GM23248 (cell line): ENCODE measurements around the gene RASIP1. TPM values are rescaled to one million over a fixed set of nuclear protein-coding genes. Genes with fewer than 3 reads are reported as not detected.

Experiments used
- DNase-seq: peaks from one replicate; pipeline ENCODE4 v3.0.0-alpha.2; 2015
- H2AFZ ChIP-seq: fragments of 200-600 bp; sonication (generic); 2 replicates; pipeline ENCODE4 v1.6.1; 2016; ENCODE audit warnings: antibody characterized with exemption
- H3F3A ChIP-seq: fragments of 200-600 bp; sonication (generic); 2 replicates; pipeline ENCODE4 v1.6.1; 2016; ENCODE audit warnings: mild to moderate bottlenecking, antibody characterized with exemption, mixed run types; ENCODE audit not compliant: insufficient read depth
- H3K27ac ChIP-seq: fragments of 200-600 bp; sonication (generic); 2 replicates; pipeline ENCODE4 v1.5.1; 2016; ENCODE audit warnings: mild to moderate bottlenecking
- H3K27me3 ChIP-seq: fragments of 200-600 bp; sonication (generic); replicated peaks from 2 replicates; pipeline ENCODE4 v1.6.1; 2016; ENCODE audit warnings: mild to moderate bottlenecking; ENCODE audit not compliant: insufficient read depth
- H3K36me3 ChIP-seq: fragments of 200-600 bp; sonication (generic); 2 replicates; pipeline ENCODE4 v1.6.1; 2016; ENCODE audit warnings: low read depth, mild to moderate bottlenecking
- H3K4me1 ChIP-seq: fragments of 200-600 bp; sonication (generic); 2 replicates; pipeline ENCODE4 v1.6.1; 2016; ENCODE audit warnings: mild to moderate bottlenecking; ENCODE audit not compliant: insufficient read depth
- H3K4me2 ChIP-seq: fragments of 200-600 bp; sonication (generic); one replicate; pipeline ENCODE4 v1.6.1; 2016; ENCODE audit warnings: mild to moderate bottlenecking; ENCODE audit not compliant: unreplicated experiment
- H3K4me3 ChIP-seq: fragments of 200-600 bp; sonication (generic); 2 replicates; pipeline ENCODE4 v1.5.1; 2016; ENCODE audit warnings: mild to moderate bottlenecking
- H3K79me2 ChIP-seq: fragments of 200-600 bp; sonication (generic); 2 replicates; pipeline ENCODE4 v1.6.1; 2016; ENCODE audit warnings: mild to moderate bottlenecking; ENCODE audit not compliant: insufficient read depth
- H3K9ac ChIP-seq: fragments of 200-600 bp; sonication (generic); 2 replicates; pipeline ENCODE4 v1.6.1; 2016; ENCODE audit warnings: mild to moderate bottlenecking
- H3K9me2 ChIP-seq: fragments of 200-600 bp; sonication (generic); 2 replicates; pipeline ENCODE4 v1.6.1; 2016; ENCODE audit warnings: mixed run types, mild to moderate bottlenecking, moderate library complexity; ENCODE audit not compliant: insufficient read depth
- H3K9me3 ChIP-seq: fragments of 200-600 bp; sonication (generic); one replicate; pipeline ENCODE4 v1.6.1; 2017; ENCODE audit warnings: low read depth
- H4K20me1 ChIP-seq: fragments of 200-600 bp; sonication (generic); 2 replicates; pipeline ENCODE4 v1.6.0; 2016; ENCODE audit not compliant: insufficient read depth
- EZH2 ChIP-seq: fragments of 200-600 bp; sonication (generic); IDR thresholded peaks from 2 replicates; pipeline ENCODE4 v1.6.1; 2018; ENCODE audit warnings: antibody characterized with exemption, mild to moderate bottlenecking; ENCODE audit not compliant: insufficient read depth, poor library complexity, severe bottlenecking
- EZH2phosphoT487 ChIP-seq: fragments of 200-600 bp; sonication (generic); IDR thresholded peaks from 2 replicates; pipeline ENCODE4 v1.6.1; 2018; ENCODE audit warnings: antibody characterized with exemption, moderate library complexity, mild to moderate bottlenecking, low read depth; ENCODE audit not compliant: insufficient read depth
- WGBS, 2 experiments: methylation state at CpG; one replicate each; pipeline ENCODE4 v1.1.6; 2015 to 2017; ENCODE audit warnings: low lambda C conversion rate in 2 of 2, low coverage in 1 of 2; ENCODE audit errors: missing lambda C conversion rate in 2 of 2; 5-methylcytosine and 5-hydroxymethylcytosine counted together
- in situ Hi-C: fragments of 300-500 bp; cut with MboI; formaldehyde crosslinking; loops from 2 replicates; pipeline ENCODE4 v1.15.0; 2020
- polyA plus RNA-seq: library from polyadenylated mRNA; unstranded; fragments of >200 nt; fragmentation: Nextera tagmentation; extraction: Ambion mirVana; gene quantifications from 2 replicates; pipeline ENCODE4 v1.2.1, GENCODE V29; 2016
- total RNA-seq: library from RNA; depleted of rRNA; stranded (reverse); fragments of >200 nt; shearing (Covaris generic); gene quantifications from 2 replicates; pipeline ENCODE4 v1.2.3, GENCODE V29; 2014

The RASIP1 gene
- total and polyA plus RNA-seq, 2 experiments from 2014 or later, result 0.09 TPM; not detected in 1

GRCh38 chr19:48780631-48781391 is 40.4 kb upstream of the RASIP1 start:
- Histone ChIP-seq H3K79me2 (no peaks in the 10 kb centered on the region), H3K4me1 (no peaks in the 10 kb centered on the region), H3K9ac (no peak overlapping the region), H3K4me2 (no peak overlapping the region), H3F3A (no peaks in the 10 kb centered on the region), H3K9me2 (no peaks in the 10 kb centered on the region), H3K36me3 (no peaks in the 10 kb centered on the region), H3K27ac (no peak overlapping the region), H3K9me3 (no peaks in the 10 kb centered on the region), H2AFZ (no peak overlapping the region), H4K20me1 (no peaks in the 10 kb centered on the region), H3K4me3 (no peak overlapping the region), H3K27me3 (no peaks in the 10 kb centered on the region; the same call in 1 of the 2 replicates)
- in situ Hi-C loops, result no loop called here
- DNase-seq, result peak; percentile 34
- no peak for TF ChIP-seq EZH2phosphoT487
- TF ChIP-seq EZH2, result no peak
- 65 to 67% methylated on average over 14 of the region's 14 CpGs for WGBS, 2 experiments

- in situ Hi-C loops, result no loop called here
- TF ChIP-seq EZH2 (no peak), EZH2phosphoT487 (no peak)
Measured at GRCh38 chr19:48779636-48780035, 39.2 kb upstream of the RASIP1 start.

GRCh38 chr19:48777720-48778119 is 37.3 kb upstream of the RASIP1 start:
- Histone ChIP-seq H4K20me1 (no peaks in the 10 kb centered on the region), H3K36me3 (no peaks in the 10 kb centered on the region), H3K27me3 (no peaks in the 10 kb centered on the region), H2AFZ (no peak overlapping the region), H3K9me2 (no peaks in the 10 kb centered on the region), H3K4me2 (no peak overlapping the region), H3K4me3 (no peak overlapping the region), H3K4me1 (no peaks in the 10 kb centered on the region), H3K9ac (no peak overlapping the region), H3K27ac (no peak overlapping the region), H3K79me2 (no peaks in the 10 kb centered on the region), H3K9me3 (no peaks in the 10 kb centered on the region), H3F3A (no peaks in the 10 kb centered on the region)
- TF ChIP-seq EZH2 (no peak), EZH2phosphoT487 (no peak)
- in situ Hi-C loops, result no loop called here
- whole genome bisulfite sequencing, 2 experiments, result 79 to 84% methylated on average over 9 to 12 of the region's 12 CpGs
- DNase-seq, result no peak

More at GRCh38 chr19:48779636-48780035, 39.2 kb upstream of the RASIP1 start:
- Histone ChIP-seq H3K27ac (no peak overlapping the region), H3K4me3 (no peak overlapping the region), H3K36me3 (no peaks in the 10 kb centered on the region), H3K9me3 (no peaks in the 10 kb centered on the region), H4K20me1 (no peaks in the 10 kb centered on the region), H3K4me2 (no peak overlapping the region), H3K9me2 (no peaks in the 10 kb centered on the region), H3K27me3 (no peaks in the 10 kb centered on the region; the same call in 1 of the 2 replicates), H3K79me2 (no peaks in the 10 kb centered on the region), H2AFZ (no peak overlapping the region), H3F3A (no peaks in the 10 kb centered on the region), H3K4me1 (no peaks in the 10 kb centered on the region), H3K9ac (no peak overlapping the region)
- DNase-seq, result no peak
- 6 to 9% methylated on average over 1 of the region's 1 CpG for WGBS, 2 experiments

GRCh38 chr19:48777139-48777538 is 36.7 kb upstream of the RASIP1 start:
- Histone ChIP-seq H3K4me3 (no peak overlapping the region), H3K79me2 (no peaks in the 10 kb centered on the region), H3K9me3 (no peaks in the 10 kb centered on the region), H3K27ac (no peak overlapping the region), H3K4me1 (no peaks in the 10 kb centered on the region), H3K9me2 (no peaks in the 10 kb centered on the region), H3K27me3 (no peaks in the 10 kb centered on the region), H4K20me1 (no peaks in the 10 kb centered on the region), H3K4me2 (no peak overlapping the region), H3F3A (no peaks in the 10 kb centered on the region), H3K9ac (no peak overlapping the region), H3K36me3 (no peaks in the 10 kb centered on the region), H2AFZ (no peak overlapping the region)
- in situ Hi-C loops, result no loop called here
- TF ChIP-seq EZH2phosphoT487, result no peak
- TF ChIP-seq EZH2, result no peak
- WGBS, 2 experiments, result 91 to 92% methylated on average over 5 of the region's 5 CpGs
- no peak for DNase-seq
